Stimulated activated CD8-positive, alpha-beta memory T cell treated with anti-CD3 and anti-CD28 coated beads, Interleukin-15, amount 100 ng/mL, for 48 hours (primary cell): ENCODE results near the gene IQCF2.
"Not testable (repeated sequence)": the region's sequence is repeated elsewhere in the genome, so short reads cannot be mapped to it uniquely, and the experiment has no call there.

ENCODE experiments used
- DNase-seq, 2 donors: peaks; one replicate each; pipeline ENCODE4 v3.0.0-alpha.2; 2020; ENCODE audit warnings: low read depth in 2 of 2

IQCF2 gene

GRCh38 chr3:51876186-51876585, 14.8 kb downstream of the IQCF2 start:
- no peak for DNase-seq

- DNase-seq: no peak
These were observed 18.5 kb downstream of the IQCF2 start for GRCh38 chr3:51879937-51880336.

GRCh38 chr3:51886447-51886846, 25.0 kb downstream of the IQCF2 start:
- no peak for DNase-seq

GRCh38 chr3:51887620-51888019, 26.2 kb downstream of the IQCF2 start:
- DNase-seq: no peak

- no peak for DNase-seq
These were observed 27.2 kb downstream of the IQCF2 start for GRCh38 chr3:51888463-51889105.

GRCh38 chr3:51891242-51892039, 30.0 kb downstream of the IQCF2 start:
- DNase-seq: no peak

GRCh38 chr3:51894391-51894790, 33.0 kb downstream of the IQCF2 start:
- no peak for DNase-seq

GRCh38 chr3:51894939-51895338, 33.5 kb downstream of the IQCF2 start:
- DNase-seq: no peak

GRCh38 chr3:51896607-51897305, 35.3 kb downstream of the IQCF2 start:
- DNase-seq: no peak

- no peak for DNase-seq
These were observed 36.0 kb downstream of the IQCF2 start for GRCh38 chr3:51897391-51897790.

GRCh38 chr3:51900043-51900442, 38.6 kb downstream of the IQCF2 start:
- not testable (repeated sequence) for DNase-seq

GRCh38 chr3:51902361-51902760, 40.9 kb downstream of the IQCF2 start:
- DNase-seq: peak in 1 of 2 donors; percentile 25

GRCh38 chr3:51904034-51904823, 42.8 kb downstream of the IQCF2 start:
- no peak for DNase-seq

- no peak for DNase-seq
These were observed 46.6 kb downstream of the IQCF2 start for GRCh38 chr3:51908026-51908425.
